Measurements from ENCODE around the gene KAT5.

DNA sequence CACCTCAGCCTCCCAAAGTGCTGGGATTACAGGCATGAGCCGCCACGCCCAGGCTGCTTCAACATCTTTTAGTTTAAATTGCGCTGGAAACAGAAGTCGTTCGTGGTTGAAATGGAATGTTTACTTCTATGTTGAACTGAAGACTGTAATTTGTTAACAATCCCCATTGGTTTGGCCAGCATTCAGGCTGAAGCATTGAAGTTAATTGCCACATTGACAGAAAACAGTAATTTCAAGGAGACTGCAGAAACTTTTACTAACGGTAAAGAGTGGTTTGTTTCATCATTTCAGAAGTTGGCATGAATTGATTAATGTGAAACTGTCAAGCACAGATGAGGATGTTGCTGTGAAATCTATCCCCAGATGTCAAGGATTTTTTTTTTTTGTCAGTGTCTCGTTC lies 54.5 kb downstream of the KAT5 start:
- TF ChIP-seq, protein P1, sequence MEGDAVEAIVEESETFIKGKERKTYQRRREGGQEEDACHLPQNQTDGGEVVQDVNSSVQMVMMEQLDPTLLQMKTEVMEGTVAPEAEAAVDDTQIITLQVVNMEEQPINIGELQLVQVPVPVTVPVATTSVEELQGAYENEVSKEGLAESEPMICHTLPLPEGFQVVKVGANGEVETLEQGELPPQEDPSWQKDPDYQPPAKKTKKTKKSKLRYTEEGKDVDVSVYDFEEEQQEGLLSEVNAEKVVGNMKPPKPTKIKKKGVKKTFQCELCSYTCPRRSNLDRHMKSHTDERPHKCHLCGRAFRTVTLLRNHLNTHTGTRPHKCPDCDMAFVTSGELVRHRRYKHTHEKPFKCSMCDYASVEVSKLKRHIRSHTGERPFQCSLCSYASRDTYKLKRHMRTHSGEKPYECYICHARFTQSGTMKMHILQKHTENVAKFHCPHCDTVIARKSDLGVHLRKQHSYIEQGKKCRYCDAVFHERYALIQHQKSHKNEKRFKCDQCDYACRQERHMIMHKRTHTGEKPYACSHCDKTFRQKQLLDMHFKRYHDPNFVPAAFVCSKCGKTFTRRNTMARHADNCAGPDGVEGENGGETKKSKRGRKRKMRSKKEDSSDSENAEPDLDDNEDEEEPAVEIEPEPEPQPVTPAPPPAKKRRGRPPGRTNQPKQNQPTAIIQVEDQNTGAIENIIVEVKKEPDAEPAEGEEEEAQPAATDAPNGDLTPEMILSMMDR (IDR thresholded peaks at IDR 0.05; ENCODE audit: extremely low read depth in 1 of 2, insufficient read depth in 1 of 2, low read depth in 1 of 2, low read length in 2 of 2), result no peak
- TF ChIP-seq EZH2 (IDR thresholded peaks at IDR 0.05; ENCODE audit: borderline replicate concordance, low read depth, low read length, severe bottlenecking) (no peak), POLR2AphosphoS5 (IDR thresholded peaks at IDR 0.05; ENCODE audit: insufficient read depth, low read depth, low read length) (no peak), POLR2A (IDR thresholded peaks at IDR 0.05; ENCODE audit: low read depth, low read length) (no peak), MYC (IDR thresholded peaks at IDR 0.05; ENCODE audit: low read depth, low read length) (no peak), GATA2 (IDR thresholded peaks at IDR 0.05; ENCODE audit: insufficient read depth, insufficient read length, low read depth, low read length) (no peak), JUN (IDR thresholded peaks at IDR 0.05; ENCODE audit: borderline replicate concordance, insufficient read depth, insufficient read length, low read depth) (no peak)
- TF ChIP-seq, protein P2, sequence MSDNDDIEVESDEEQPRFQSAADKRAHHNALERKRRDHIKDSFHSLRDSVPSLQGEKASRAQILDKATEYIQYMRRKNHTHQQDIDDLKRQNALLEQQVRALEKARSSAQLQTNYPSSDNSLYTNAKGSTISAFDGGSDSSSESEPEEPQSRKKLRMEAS (IDR thresholded peaks at IDR 0.05; ENCODE audit: insufficient read depth, insufficient read length), result no peak

Measured in endothelial cell of umbilical vein (primary cell).